Stimulated activated CD4-positive, alpha-beta T cell treated with anti-CD3 and anti-CD28 coated beads, Interleukin-2, amount 100 ng/mL, for 4 hours (primary cell): ENCODE results near the gene RUVBL2.

Experiments
- DNase-seq: peaks from one replicate; pipeline ENCODE4 v3.0.0-alpha.2; 2020; ENCODE audit warnings: low read depth

The RUVBL2 gene

DNA sequence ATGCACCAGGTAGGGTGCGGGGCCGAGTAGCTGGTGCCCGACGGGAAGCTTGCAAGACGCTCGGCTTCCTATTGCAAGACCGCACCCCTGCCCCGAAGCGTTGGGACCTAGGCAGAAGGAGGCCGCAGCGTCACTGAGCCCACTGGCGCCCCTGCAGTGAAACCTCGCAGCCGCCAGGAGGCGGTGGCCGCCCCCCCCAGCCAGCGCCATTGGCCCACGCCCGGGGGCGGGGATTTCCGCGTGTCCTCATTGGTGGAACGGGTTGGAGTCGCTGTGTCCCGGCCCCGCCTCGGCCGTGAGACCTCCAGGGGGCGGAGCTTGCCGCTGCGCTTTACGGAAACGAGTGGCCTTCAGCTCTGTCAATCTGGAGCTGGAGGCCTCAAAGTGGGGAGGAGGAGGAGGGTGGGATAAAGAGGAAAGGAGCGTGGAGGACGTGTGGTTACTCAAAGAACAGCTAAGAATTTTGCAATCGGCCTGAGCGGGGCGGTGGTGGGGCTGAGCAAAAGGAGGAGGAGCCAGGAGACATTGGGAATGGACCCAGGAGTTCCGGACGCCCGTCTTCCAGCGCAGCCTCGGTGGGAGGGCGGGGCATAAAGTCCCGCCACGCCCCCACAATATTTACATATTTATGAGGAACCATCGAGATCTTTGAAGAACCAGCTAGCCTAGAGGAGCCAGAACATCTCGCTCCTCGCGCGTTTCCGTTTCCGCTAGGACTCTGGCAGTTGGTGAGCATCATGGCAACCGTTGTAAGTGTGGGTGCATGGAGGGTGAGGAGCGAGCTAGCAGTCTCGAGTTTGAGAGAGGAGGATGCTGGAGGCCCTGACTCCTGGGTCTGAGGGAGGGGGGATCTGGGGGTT, at the start of gene RUVBL2, which contains the start of gene GYS1:
Gene RUVBL2, plus strand, starts transcription at position 713 of the 860 bp plus-strand sequence. Its CDS starts 25 bp downstream, at position 738.
Gene GYS1, minus strand, starts transcription at position 135 of the 860 bp plus-strand sequence. CDS start 197 bp downstream, outside the sequence.
- DNase-seq = peak; percentile 99

DNA sequence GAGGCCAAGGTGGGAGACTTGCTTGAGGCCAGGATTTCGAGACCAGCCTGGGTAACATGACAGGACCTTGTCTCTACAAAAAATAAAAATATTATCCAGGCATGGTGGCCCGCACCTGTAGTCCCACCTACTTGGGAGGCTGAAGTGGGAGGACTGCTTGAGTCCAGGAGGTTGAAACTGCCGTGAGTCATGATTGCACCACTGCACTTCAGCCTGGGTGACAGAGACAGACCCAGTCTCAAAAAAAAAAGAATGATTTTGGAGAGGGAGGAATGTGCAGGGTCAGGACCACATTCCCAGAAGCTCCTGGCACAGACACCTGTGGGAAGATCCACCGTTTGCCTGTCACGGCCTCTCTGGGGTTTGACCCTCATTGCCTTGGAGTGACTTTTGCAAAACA, 48.3 kb upstream of the RUVBL2 start:
- no peak for DNase-seq

DNA sequence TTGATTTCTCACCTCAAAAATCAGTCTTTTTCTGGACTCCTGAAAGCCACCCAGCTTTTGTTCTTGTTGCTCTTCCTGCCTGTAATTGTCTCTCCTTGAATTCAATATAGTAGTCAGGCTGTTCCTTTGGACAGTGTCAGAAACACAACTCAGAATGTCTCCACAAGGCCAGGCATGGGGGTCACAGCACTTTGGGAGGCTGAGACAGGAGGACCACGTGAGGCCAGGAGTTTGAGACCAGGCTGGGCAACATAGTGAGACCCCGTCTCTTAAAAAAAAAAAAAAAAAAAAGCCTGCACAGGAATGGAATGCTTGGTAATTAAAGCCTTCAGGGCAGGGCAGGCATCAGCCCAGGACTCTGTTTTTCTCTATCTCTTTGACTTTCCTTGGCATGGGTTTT, 47.9 kb upstream of the RUVBL2 start:
- no peak for DNase-seq

DNA sequence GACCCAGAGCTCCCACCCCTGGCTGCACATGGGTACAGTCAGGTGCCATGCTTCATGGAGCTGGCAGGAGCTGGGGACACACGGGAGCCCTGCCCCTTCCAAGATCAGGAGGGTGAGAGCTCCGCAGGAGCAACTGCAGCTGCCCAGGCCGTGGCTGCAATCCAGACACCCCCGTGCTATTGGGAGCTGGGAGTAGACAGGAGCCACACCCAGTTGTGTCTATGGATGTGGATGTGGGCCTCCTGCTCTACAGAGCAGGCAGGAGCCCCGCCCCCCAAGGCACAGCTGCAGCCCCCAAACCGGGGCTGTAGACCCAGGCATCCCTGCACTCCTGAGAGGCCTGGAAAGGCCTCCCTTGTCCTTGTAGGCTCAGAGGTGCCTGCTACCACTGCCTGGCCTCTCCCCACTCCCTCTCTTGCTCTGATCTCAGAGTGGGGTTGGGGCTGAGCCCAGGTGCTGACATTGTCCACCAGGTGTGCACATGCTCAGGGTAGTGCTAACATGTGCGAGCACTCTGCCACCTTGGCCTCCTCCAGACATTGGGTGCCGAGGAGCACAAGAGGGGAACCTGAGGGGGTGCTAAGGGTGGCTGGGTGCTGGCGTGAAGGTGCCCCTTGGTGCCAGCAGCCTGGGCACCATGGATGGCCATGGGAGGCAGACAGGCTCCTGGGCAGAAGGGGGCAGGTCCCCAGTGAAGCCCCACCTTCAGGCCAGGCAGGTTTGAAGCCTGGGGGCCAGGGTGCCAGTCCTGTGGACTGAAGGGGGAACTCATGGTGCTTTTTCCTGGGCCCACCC, 47.0 kb upstream of the RUVBL2 start:
- DNase-seq = no peak

DNA sequence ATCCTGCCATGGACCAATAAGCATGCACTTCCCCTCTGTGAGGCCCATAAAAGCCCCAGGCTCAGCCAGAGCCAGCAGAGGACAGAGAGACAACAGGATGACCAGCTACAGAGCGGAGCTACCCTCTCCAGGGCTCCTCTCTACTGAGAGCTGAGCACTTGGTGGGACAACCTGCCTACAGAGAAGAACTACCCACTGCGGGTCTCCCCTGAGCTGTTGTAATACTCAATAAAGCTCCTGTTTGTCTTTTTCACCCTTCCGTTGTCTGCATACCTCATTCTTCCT, 46.5 kb upstream of the RUVBL2 start:
- DNase-seq = no peak

DNA sequence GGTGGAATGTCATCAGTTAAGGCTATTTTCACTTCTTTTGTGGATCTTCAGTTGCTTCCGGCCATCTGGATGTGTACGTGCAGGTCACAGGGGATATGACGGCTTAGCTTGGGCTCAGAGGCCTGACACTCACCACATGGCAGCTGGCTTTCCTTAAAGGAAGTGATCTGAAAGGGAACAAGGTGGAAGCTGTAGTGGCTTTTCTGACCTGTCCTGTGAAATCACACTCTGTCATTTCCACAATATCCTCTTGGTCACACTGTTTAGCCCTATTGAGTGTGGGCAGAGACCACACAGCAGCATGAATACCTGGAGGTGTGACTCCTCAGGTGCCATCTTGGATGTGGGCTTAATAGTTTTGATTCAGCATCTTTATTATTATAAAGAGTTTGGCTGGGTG, 43.5 kb upstream of the RUVBL2 start:
- DNase-seq = no peak

DNA sequence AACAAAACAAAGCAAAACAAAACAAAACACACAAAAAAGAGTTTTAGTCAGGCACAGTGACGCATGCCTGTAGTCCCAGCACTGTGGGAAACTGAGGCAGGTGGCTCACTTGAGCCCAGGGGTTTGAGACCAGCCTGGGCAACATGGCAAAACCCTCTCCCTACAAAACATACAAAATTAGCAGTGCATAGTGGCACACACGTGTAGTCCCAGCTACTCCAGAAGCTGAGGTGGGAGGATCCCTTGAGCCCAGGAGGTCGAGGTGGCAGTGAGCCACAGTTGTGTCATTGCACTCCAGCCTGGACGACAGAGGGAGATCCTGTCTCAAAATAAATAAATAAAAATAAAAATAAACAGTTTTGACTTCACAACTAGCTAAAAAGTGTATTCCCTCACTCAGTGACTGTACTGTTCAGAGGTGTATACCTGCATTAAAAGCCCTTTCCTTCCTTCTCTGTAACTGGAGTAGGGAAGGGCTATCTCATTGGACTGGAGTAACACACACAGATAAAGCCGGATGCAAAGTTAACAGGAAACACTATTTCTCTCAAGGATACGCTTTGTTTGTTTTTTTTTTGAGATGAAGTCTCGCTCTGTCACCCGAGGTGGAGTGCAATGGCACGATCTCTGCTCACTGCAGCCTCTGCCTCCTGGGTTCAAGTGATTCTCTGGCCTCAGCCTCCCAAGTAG, 42.7 kb upstream of the RUVBL2 start:
- no peak for DNase-seq

DNA sequence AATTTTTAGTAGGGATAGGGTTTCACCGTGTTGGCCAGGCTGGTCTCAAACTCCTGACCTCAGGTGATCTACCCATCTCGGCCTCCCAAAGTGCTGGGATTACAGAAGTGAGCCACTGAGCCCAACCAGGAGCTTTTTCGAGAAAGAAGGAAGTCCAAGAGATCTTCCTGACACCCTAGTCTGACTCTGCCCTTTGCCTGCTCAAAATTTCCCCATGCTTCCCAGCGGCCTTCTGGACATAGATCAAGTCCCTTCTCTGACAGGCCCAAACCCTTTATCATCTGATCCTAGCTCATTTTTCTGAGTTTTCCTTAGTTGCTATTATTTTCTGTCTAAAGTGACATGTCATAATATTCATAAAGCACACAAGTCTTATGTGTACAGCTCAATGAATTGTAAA, 40.5 kb upstream of the RUVBL2 start:
- no peak for DNase-seq

DNA sequence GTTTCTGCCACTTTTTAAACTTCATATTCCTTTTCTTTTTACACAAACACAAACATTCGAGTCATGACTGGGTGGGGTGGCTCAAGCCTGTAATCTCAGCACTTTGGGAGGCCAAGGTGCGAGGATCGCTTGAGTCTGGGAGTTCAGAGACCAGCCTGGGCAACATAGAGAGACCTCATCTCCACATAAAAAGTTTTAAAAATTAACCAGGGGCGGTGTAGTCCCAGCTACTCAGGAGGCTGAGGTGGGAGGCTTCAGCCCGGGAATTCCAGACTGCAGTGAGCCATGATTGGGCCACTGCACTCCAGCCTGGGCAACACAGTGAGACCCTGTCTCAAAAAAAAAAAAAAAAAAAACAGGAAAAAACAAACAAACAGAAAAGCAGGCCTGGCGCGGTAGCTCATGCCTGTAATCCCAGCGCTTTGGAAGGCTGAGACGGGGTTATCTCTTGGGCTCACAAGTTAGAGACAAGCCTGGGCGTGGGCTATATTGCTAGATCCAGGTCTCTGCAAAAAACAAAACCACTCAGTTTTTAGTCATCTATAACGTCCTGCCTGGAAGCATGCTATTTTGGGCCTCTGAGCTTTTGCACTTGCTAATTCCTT, 39.6 kb upstream of the RUVBL2 start:
- no peak for DNase-seq

DNA sequence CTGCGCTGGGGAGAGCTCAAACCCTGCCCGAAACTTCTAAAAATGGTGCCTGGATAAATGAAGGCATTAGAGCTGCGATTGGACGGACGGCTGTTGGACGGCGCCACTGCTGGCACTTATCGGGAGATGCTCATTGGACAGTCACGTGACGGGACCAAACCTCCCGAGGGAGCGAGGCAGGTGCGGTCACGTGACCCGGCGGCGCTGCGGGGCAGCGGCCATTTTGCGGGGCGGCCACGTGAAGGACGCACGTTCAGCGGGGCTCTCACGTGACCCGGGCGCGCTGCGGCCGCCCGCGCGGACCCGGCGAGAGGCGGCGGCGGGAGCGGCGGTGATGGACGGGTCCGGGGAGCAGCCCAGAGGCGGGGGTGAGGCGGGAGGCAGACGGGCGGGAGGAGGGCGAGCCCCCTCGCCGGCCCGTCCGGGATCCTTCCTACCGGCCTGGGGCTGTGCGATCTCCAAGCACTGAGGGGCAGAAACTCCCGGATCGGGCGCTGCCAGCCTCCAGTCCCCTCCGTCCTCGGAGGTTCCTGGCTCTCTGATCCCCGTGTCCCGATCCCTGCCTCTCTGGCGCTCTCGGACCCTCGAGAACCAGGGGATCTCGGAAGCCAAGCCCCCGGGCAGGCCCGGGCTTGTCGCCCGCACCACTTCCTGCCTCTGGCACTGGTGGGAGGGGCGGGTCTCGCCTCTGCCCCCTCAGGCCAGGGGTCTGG, 38.9 kb upstream of the RUVBL2 start, which contains the start of gene BAX:
Gene BAX, plus strand, starts transcription at position 281 of the 713 bp plus-strand sequence. Its CDS starts 54 bp downstream, at position 335.
- DNase-seq = peak; percentile 85

DNA sequence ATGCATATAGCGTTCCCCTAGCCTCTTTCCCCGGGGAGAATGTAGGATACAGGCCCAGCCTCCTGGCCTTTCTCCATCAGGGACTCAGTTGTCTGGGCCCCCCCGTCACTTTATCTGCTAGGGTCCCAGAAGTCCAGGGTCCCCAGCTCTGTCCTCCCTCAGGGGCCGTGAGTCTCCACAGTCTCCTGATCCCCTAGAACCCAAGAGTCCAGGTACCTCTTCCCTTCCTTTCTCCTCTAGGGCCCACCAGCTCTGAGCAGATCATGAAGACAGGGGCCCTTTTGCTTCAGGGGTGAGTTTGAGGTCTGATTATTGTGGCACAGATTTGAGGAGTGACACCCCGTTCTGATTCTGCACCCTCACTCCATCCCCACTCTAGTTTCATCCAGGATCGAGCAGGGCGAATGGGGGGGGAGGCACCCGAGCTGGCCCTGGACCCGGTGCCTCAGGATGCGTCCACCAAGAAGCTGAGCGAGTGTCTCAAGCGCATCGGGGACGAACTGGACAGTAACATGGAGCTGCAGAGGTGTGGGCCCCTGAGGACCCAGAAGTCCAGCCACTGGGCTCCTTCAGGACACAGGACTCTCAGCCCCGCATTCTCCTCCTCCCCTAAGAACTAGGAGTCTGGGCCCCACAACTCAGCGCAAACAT, 38.3 kb upstream of the RUVBL2 start:
- no peak for DNase-seq

DNA sequence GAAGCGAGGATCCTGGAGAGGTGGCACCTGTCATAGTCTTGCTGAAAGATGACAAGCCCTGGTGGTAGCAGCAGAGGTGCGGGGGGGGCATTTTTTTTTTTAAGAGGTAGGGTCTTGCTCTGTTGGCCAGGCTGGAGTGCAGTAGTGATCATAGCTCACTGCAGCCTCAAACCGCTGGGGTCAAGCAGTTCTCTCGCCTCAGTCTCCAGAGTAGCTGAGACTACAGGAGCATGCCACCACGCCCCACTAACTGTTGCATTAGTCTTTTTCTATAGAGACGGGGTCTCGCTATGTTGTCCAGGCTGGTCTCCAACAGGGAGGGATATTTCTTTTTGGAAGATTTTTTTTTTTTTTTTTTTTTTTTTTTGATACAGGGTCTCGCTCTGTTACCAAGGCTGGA, 35.7 kb upstream of the RUVBL2 start:
- DNase-seq = no peak

DNA sequence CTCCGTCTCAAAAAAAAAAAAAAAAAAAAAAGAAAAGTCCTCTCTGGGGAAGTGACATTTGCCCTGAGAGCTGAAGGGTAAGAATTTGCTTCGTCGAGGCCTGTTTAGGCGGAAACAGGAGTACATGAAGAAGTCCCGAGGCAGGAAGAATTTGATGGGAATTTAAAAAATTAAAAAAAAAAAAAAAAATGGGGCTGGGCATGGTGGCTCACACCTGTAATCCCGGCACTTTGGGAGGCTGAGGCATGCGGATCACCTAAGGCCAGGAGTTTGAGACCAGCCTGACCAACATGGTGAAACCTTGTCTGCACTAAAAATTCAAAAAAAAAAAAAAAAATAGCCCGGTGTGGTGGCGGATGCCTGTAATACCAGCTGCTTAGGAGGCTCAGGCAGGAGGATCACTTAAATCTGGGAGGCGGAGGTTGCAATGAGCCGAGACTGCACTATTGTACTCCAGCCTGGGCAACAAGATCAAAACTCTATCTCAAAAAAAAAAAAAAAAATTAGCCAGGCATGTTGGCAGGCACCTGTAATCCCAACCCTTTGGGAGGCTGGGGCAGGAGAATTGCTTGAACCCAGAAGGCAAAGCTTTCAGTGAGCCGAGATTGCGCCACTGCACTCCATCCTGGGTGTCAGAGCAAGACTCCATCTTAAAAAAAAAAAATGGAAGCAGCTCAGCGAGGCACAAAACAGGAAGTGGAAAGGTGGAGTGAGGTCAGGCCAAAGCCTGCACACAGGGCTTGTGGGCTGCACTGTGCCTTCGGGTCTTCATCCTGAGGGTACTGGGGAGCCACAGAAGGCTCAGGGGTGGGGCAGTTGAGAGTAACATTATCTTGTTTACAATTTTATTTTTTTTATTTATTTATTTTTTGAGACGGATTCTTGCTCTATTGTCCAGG, 34.1 kb upstream of the RUVBL2 start:
- DNase-seq = no peak

DNA sequence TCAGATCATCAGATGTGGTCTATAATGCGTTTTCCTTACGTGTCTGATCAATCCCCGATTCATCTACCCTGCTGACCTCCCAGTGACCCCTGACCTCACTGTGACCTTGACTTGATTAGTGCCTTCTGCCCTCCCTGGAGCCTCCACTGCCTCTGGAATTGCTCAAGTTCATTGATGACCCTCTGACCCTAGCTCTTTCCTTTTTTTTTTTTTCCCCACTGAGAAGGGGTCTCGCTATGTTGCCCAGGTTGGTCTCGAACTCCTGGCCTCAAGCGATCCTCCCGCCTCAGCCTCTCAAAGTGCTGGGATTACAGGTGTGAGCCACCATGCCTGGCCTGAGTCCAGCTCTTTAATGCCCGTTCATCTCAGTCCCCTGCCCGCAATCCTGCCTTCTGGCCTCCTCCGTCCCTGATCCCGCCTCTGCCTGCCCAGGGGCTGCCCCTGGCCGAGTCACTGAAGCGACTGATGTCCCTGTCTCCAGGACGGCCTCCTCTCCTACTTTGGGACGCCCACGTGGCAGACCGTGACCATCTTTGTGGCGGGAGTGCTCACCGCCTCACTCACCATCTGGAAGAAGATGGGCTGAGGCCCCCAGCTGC, 32.5 kb upstream of the RUVBL2 start:
- no peak for DNase-seq

DNA sequence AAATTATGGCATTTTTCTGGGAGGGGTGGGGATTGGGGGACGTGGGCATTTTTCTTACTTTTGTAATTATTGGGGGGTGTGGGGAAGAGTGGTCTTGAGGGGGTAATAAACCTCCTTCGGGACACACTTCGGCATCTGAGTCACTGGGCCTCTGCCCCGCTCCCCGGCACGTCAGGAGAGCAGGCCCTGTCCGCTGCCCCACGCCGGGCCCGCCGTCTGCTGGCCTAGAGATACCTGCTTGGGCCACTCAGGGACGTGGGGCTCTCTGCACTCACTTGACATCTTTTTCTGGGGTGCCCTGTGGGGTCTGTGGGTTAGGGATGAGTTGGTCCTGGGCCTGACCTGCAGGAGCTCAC, 32.0 kb upstream of the RUVBL2 start:
- no peak for DNase-seq

DNA sequence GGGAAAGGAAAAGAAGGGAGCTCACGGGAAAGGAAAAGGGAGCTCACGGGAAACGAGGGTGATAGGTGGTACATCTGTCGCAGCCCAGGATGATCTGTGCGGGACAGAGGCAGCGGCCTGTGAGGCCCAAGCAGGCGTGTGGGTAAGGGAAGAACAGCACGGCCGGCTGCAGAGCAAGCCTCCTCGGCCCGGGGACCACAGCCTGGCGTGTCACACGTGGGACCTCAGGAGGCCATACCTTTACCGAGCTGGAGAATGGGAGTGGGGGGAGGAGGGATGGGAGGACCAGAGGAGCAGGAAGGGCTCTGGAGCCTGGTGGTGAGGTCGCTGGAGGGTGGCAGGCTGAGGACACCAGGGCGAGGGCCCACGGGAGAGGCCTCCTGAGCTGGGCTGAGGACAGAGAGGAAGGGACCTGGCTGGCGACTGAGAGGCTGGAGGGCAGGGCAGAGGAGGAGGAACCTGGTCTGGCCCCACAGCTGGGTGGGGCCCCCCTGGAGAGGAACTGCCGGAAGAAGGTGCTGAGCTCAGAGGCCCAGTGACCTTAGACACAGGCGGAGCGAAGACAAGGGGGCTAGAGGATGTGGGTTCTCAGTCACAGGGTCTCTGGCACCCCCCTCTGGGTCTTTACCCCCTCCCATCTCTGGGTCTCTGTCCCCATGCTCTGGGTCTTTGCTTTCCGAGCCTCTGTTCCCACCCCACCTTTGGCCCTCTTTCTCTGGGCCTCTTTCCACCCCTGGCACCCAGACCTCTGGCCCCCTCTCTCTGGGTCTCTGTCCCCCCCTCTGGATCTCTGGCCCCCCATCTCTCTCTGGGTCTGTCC, 31.4 kb upstream of the RUVBL2 start:
- DNase-seq = no peak

DNA sequence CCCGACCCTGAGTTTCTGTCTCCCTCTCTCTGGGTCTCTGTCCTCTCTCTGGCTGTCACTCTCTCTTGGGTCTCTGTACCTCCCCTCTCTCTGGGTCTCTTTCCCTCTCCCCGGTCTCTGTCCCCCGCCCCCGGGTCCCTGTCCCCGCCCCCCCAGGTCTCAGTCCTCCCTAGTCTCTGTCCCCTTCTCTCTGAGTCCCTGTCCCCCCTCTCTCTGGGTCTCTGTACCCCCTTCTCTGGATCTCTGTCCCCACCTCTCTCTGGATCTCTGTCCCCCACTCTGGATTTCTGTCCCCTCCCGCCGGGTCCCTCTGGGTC, 30.9 kb upstream of the RUVBL2 start:
- no peak for DNase-seq

DNA sequence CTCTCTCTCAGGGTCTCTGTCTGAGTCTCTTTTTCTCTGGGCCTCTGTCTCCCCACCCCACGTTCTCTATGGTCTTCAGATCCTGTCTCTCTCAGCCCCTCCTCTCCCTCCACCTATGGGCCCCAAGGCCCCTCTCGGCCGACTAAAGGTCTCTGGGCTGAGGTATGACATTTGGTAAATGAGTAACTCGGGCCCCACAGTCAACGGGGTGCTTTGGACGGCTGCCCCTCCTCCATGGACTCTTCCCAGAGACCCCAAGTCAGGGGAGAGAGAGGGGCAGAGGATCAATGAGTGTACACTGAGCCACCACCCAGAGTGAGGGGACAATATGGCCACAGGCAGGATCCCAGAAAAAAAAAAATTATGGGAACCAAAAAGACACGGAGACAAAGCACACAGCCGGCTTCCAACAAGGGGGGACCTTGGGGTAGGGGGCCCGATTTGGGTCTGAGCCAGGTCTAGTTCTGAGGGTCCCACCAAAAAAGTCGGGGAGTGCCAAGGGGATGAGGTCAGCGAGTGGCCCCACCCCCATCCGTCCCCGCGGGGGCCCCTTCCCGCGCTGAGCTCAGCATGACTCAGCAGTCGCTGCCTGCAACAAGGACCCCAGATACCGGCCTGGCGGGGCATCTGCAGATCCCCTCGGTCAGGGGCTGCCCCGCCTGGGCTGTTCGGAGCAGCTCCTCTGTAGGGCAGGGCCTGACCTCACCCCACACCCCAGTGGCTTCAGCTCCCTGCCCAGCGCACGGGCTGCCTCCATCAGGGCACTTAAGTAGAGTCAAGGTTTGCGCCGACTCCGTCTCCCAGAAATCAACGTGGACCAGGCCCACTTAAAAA, 30.1 kb upstream of the RUVBL2 start:
- DNase-seq = peak; percentile 54
